ENCODE data around the gene RAB3C. TPM values are rescaled to one million over a fixed set of nuclear protein-coding genes. Genes with fewer than 3 reads are reported as not detected.

RAB3C gene
- total and polyA plus RNA-seq, 12 donors: 0.09 to 22.0 (median 6.1) TPM

- Histone ChIP-seq H3K9me3 (replicated peaks in 1 of 3) (no peaks in the 10 kb centered on the region), H3K4me1 (replicated peaks in 1 of 2) (no peaks in the 10 kb centered on the region), H3K4me3 (no peak overlapping the region), H3K27ac (no peak overlapping the region), H3K36me3 (replicated peaks in 1 of 2) (no peaks in the 10 kb centered on the region), H3K27me3 (no peaks in the 10 kb centered on the region)
- TF ChIP-seq, protein P1, sequence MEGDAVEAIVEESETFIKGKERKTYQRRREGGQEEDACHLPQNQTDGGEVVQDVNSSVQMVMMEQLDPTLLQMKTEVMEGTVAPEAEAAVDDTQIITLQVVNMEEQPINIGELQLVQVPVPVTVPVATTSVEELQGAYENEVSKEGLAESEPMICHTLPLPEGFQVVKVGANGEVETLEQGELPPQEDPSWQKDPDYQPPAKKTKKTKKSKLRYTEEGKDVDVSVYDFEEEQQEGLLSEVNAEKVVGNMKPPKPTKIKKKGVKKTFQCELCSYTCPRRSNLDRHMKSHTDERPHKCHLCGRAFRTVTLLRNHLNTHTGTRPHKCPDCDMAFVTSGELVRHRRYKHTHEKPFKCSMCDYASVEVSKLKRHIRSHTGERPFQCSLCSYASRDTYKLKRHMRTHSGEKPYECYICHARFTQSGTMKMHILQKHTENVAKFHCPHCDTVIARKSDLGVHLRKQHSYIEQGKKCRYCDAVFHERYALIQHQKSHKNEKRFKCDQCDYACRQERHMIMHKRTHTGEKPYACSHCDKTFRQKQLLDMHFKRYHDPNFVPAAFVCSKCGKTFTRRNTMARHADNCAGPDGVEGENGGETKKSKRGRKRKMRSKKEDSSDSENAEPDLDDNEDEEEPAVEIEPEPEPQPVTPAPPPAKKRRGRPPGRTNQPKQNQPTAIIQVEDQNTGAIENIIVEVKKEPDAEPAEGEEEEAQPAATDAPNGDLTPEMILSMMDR (IDR thresholded peaks at IDR 0.05): no peak
- TF ChIP-seq POLR2A (IDR thresholded peaks at IDR 0.05): no peak
- 29 to 86% (median 56%) methylated on average over 1 to 4 of the region's 4 CpGs for WGBS, 4 donors
- DNase-seq: no peak
- intact Hi-C loops (cut with DNase I): no loop called here
Observed at GRCh38 chr5:58606064-58606463, 23.2 kb downstream of the RAB3C start.

GRCh38 chr5:58615972-58616371 is 33.1 kb downstream of the RAB3C start:
- Histone ChIP-seq H3K9me3 (replicated peaks in 1 of 3) (no peaks in the 10 kb centered on the region), H3K36me3 (replicated peaks in 1 of 2) (no peaks in the 10 kb centered on the region), H3K4me1 (replicated peaks in 1 of 2) (no peaks in the 10 kb centered on the region), H3K4me3 (no peak overlapping the region), H3K27me3 (no peaks in the 10 kb centered on the region), H3K27ac (no peak overlapping the region)
- no peak for DNase-seq
- TF ChIP-seq, protein P1 (IDR thresholded peaks at IDR 0.05): no peak
- TF ChIP-seq POLR2A (IDR thresholded peaks at IDR 0.05): no peak
- intact Hi-C loops (cut with DNase I): no loop called here

DNA sequence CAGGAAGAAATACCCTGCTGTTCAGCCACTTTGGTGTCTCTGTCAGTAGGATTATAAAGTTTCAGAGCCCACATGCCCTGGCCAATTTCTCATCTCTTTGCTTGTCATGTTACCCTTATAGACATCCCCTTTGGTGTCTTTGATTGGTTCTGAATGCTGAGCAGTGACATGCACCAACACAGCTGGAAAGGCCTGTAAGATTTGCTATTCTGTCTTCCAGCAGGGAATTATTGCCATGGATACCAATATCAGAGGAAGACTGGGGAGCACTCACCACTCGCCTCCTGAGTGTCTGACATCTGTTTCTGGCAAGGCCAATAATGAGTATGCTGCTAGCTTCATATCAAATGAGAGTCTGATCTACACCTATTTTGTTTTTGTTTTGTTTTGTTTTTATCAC is 34.4 kb downstream of the RAB3C start:
- no peak for TF ChIP-seq POLR2A (IDR thresholded peaks at IDR 0.05)
- TF ChIP-seq, protein P1 (IDR thresholded peaks at IDR 0.05): no peak
- H3K4me3 ChIP-seq: no peak overlapping the region
- intact Hi-C loops (cut with DNase I): no loop called here
- H3K27me3 ChIP-seq: no peaks in the 10 kb centered on the region
- no peaks in the 10 kb centered on the region for H3K9me3 ChIP-seq (replicated peaks in 1 of 3)
- no peaks in the 10 kb centered on the region for H3K4me1 ChIP-seq (replicated peaks in 1 of 2)
- WGBS, 4 donors: 71 to 92% (median 85%) methylated on average over 1 of the region's 1 CpG
- H3K27ac ChIP-seq: no peak overlapping the region
- no peaks in the 10 kb centered on the region for H3K36me3 ChIP-seq (replicated peaks in 1 of 2)
- DNase-seq: no peak

DNA sequence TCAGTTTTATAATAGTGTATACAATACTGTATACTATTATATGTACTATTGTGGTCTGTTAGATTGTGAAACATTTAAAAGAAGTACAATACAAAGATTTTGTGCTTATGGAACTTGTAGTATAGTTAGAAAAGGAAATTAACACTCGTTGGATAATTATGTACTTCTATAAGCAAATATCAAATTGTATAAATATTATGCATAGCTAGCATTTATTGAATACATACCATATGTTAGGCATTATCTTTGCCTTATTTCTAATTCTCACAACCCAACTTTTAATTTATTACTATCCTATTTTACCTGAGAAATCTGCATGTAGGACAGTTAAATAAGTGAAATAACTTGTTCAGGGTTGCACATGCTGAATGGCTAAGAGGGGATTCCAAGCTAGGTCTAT is 37.5 kb downstream of the RAB3C start:
- WGBS, 4 donors: 67 to 90% (median 86%) methylated on average over 1 of the region's 1 CpG
- intact Hi-C loops (cut with DNase I): no loop called here
- H3K9me3 ChIP-seq (replicated peaks in 1 of 3): no peaks in the 10 kb centered on the region
- no peaks in the 10 kb centered on the region for H3K4me1 ChIP-seq (replicated peaks in 1 of 2)
- H3K36me3 ChIP-seq (replicated peaks in 1 of 2): no peaks in the 10 kb centered on the region
- no peak overlapping the region for H3K4me3 ChIP-seq
- H3K27me3 ChIP-seq: no peaks in the 10 kb centered on the region
- DNase-seq: no peak
- no peak overlapping the region for H3K27ac ChIP-seq
- TF ChIP-seq, protein P1 (IDR thresholded peaks at IDR 0.05): no peak
- no peak for TF ChIP-seq POLR2A (IDR thresholded peaks at IDR 0.05)
